Measurements from ENCODE around the gene METTL15.

DNA sequence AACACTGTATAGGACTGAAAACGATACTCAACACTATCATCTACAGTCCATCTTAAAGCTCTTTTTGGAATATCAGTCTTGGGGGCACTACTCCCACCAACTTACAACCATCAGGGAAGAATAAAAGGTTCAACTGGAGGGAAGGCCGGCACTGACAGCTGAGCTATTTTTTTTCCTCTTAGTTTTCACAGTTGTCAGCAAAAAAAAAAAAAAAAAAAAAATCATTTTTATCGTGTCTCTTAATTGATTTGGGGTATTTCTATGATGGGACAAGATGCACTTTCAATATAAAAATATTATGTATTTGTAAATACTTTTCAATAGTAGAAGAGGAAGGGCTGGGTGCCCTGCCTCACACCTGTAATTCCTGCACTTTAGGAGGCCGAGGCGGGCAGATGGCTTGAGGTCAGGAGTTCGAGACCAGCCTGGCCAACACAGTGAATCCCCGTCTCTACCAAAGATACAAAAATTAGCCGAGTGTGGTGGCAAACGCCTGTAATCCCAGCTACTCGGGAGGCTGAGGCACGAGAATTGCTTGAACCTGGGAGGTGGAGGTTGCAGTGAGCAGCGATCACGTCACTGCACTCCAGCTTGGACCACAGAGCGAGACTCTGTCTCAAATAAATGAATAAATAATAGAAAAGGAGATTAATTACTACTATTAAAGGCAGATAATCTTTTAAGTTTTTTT is 1.7 kb upstream of the METTL15 start:
- TF ChIP-seq, protein P1, sequence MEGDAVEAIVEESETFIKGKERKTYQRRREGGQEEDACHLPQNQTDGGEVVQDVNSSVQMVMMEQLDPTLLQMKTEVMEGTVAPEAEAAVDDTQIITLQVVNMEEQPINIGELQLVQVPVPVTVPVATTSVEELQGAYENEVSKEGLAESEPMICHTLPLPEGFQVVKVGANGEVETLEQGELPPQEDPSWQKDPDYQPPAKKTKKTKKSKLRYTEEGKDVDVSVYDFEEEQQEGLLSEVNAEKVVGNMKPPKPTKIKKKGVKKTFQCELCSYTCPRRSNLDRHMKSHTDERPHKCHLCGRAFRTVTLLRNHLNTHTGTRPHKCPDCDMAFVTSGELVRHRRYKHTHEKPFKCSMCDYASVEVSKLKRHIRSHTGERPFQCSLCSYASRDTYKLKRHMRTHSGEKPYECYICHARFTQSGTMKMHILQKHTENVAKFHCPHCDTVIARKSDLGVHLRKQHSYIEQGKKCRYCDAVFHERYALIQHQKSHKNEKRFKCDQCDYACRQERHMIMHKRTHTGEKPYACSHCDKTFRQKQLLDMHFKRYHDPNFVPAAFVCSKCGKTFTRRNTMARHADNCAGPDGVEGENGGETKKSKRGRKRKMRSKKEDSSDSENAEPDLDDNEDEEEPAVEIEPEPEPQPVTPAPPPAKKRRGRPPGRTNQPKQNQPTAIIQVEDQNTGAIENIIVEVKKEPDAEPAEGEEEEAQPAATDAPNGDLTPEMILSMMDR (IDR thresholded peaks at IDR 0.05) = no peak
- TF ChIP-seq EP300 (IDR thresholded peaks at IDR 0.05; ENCODE audit: low read depth) = no peak
- TF ChIP-seq POLR2A (IDR thresholded peaks at IDR 0.05) = no peak
- TF ChIP-seq POLR2AphosphoS5 (IDR thresholded peaks at IDR 0.05) = no peak

Data from transverse colon (tissue), 4 donors.